ENCODE results near the gene RPS21.

RPS21 gene

DNA sequence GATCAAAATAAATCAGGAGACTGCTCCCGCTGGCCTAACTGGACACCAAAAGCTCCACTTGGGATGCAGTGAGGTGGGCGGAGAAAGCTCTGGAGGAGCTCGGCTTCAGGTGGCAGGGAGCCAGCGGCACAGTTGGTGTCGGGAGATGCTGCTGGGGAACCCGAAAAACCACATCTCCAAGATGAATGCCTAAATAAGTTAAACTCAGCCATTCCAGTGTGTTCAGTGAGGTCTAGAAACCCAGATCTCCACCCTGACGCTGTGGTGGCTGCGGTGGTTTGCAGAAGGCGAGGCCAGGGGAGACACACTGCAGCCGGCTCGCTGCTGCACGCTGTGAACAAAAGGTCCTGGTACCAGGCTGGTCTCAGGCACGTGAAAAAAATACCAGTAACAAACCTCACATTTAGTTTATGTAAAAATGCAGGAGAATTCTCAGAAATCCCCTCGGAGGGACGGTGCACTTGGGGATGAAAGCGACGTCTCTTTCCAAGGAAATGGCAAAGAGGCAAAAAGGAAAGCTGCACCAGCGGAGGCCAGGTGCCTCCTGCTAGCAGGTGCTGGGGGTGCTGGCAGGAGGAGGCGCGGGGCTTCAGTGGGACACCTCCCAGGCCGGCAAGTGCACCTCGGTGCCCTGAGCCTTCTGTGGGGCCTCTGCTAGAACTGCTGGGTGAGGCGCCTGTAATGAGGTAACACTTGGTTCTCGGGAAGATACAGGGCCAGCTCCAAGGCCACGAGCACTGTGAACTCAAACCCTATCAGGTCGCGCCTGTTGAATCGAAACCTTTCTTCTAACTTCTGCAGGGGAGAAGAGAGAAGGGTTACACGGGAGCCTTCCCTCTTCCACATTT is 3.6 kb downstream of the RPS21 start:
- Histone ChIP-seq H3K4me3 (no peak overlapping the region), H3K36me3 (ENCODE audit: insufficient read depth, low read length) (peaks cover 33% of the 10 kb centered on the region), H3K9ac (ENCODE audit: insufficient read length) (no peak overlapping the region), H3K9me3 (ENCODE audit: low read depth, low read length) (no peaks in the 10 kb centered on the region), H3K27ac (peak overlapping the region; percentile 6; the same call in 1 of the 2 replicates)
- TF ChIP-seq POLR2AphosphoS5 (IDR thresholded peaks at IDR 0.05; ENCODE audit: borderline replicate concordance, low read depth, low read length) = 0 out of 2 replicates have a peak, but pooled peaks have one; percentile 33
- no peak for TF ChIP-seq FOXP2 (optimal IDR thresholded peaks at IDR 0.05; ENCODE audit: control extremely low read depth, extremely low read length, insufficient read depth)
- no peak for DNase-seq (ENCODE audit: low read depth, low spot score)

DNA sequence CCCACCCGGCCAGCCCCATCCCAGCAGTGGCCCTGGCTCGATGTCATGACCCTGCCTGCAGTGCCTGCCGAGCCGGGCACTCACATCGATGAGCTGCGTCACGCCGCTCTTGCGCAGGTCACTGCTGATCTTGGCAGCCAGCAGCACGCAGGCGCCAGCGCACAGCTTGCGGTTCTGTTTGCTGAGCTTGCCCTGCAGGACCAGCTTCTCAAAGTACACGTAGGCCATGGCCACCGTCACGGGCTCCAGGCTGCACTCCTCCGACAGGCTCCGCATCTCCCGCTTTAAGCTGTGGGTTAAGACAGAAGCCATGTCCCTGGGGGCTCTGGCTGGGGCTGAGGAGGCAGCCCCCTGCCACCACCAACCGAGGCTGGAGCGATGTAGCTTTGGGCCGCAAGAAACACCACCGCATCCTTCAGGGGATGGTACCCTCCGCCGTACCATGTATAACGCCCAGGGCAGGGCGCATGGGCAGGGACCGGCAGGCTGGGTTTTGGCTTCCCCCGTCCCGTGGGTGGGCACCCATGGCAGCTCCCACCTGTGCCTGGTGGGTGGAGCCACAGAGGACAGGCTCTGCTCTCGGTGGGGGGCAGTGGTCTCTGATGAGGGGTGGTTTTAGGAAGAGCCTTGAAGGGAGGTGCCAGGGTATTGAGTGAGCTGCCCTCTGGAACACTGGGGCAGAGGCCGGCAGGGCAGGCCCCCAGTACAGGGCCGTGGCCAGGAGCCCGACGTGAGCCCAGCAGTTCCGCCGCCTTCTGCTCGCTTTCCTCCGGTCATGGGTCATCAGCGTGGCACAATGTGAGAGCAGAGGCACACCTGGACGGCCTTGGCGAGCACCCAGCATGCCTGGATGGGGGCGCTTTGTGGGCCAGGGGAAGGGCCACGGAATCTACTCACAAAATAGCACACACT is 4.5 kb downstream of the RPS21 start:
- TF ChIP-seq EZH2 (IDR thresholded peaks at IDR 0.05) = no peak
- no peak for TF ChIP-seq POLR2AphosphoS5 (IDR thresholded peaks at IDR 0.05; ENCODE audit: borderline replicate concordance, low read depth, low read length)
- TF ChIP-seq FOXP2 (optimal IDR thresholded peaks at IDR 0.05; ENCODE audit: control extremely low read depth, extremely low read length, insufficient read depth) = no peak
- H3K9ac ChIP-seq (ENCODE audit: insufficient read length) = no peak overlapping the region
- H3K9me3 ChIP-seq (ENCODE audit: low read depth, low read length) = no peaks in the 10 kb centered on the region
- peaks cover 33% of the 10 kb centered on the region for H3K36me3 ChIP-seq (ENCODE audit: insufficient read depth, low read length)
- no peak overlapping the region for H3K27ac ChIP-seq
- no peak for DNase-seq (ENCODE audit: low read depth, low spot score)
- H3K4me3 ChIP-seq = no peak overlapping the region

DNA sequence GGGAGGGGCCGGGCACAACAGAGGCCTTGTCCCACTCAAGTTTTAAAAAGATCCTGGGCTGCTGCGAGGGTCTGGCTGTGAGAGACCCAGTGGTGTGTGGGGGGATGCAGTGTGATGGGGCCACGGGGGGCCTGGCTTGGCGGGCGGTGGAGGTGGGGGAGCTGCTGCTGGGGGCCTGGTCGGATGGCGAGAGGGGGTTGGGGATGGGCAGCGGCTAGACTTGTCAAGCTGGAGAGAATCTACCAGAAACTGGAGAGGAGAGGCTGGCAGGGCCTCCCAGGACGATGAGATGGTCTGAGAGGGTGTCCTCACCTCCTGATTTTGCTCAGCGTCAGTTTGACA is 5.1 kb downstream of the RPS21 start:
- Histone ChIP-seq H3K9me3 (ENCODE audit: low read depth, low read length) (no peaks in the 10 kb centered on the region), H3K9ac (ENCODE audit: insufficient read length) (no peak overlapping the region), H3K27ac (no peak overlapping the region), H3K36me3 (ENCODE audit: insufficient read depth, low read length) (peaks cover 33% of the 10 kb centered on the region), H3K4me3 (no peak overlapping the region)
- TF ChIP-seq EZH2 (IDR thresholded peaks at IDR 0.05) (no peak), POLR2AphosphoS5 (IDR thresholded peaks at IDR 0.05; ENCODE audit: borderline replicate concordance, low read depth, low read length) (no peak), FOXP2 (optimal IDR thresholded peaks at IDR 0.05; ENCODE audit: control extremely low read depth, extremely low read length, insufficient read depth) (no peak)
- DNase-seq (ENCODE audit: low read depth, low spot score) = no peak

- H3K27ac ChIP-seq = no peak overlapping the region
- H3K9ac ChIP-seq (ENCODE audit: insufficient read length) = no peak overlapping the region
- no peak for DNase-seq (ENCODE audit: low read depth, low spot score)
- H3K4me3 ChIP-seq = no peak overlapping the region
- peaks cover 29% of the 10 kb centered on the region for H3K36me3 ChIP-seq (ENCODE audit: insufficient read depth, low read length)
- H3K9me3 ChIP-seq (ENCODE audit: low read depth, low read length) = no peaks in the 10 kb centered on the region
- TF ChIP-seq FOXP2 (optimal IDR thresholded peaks at IDR 0.05; ENCODE audit: control extremely low read depth, extremely low read length, insufficient read depth) (no peak), EZH2 (IDR thresholded peaks at IDR 0.05) (no peak), POLR2AphosphoS5 (IDR thresholded peaks at IDR 0.05; ENCODE audit: borderline replicate concordance, low read depth, low read length) (no peak)
Measured at GRCh38 chr20:62392621-62393334, 5.9 kb downstream of the RPS21 start.

- DNase-seq (ENCODE audit: low read depth, low spot score) = no peak
- H3K4me3 ChIP-seq = no peak overlapping the region
- no peak for TF ChIP-seq POLR2AphosphoS5 (IDR thresholded peaks at IDR 0.05; ENCODE audit: borderline replicate concordance, low read depth, low read length)
- no peak for TF ChIP-seq FOXP2 (optimal IDR thresholded peaks at IDR 0.05; ENCODE audit: control extremely low read depth, extremely low read length, insufficient read depth)
- TF ChIP-seq EZH2 (IDR thresholded peaks at IDR 0.05) = no peak
- no peak overlapping the region for H3K27ac ChIP-seq
- no peaks in the 10 kb centered on the region for H3K9me3 ChIP-seq (ENCODE audit: low read depth, low read length)
- no peak overlapping the region for H3K9ac ChIP-seq (ENCODE audit: insufficient read length)
- H3K36me3 ChIP-seq (ENCODE audit: insufficient read depth, low read length) = peaks cover 24% of the 10 kb centered on the region
Measured at GRCh38 chr20:62393335-62393665, 6.4 kb downstream of the RPS21 start.

DNA sequence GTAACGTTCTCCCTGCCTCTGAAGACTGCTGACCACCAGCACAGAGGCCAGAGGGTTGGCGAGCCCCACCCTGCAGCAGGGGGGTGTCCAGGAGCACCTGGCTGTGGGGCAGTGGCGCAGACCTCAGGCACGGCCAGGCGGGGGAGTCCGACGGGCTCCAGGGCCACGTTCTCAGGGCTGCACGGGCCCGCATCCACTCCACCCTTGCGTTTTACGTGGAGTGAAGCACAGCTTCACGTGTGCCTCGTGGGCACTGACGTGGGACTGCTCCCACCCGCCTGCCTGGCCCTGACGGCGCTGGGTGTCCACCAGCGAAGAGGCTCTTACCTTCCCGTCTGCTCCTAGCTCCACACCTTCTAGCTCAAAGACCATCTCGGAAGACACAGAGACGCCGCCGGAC is 6.9 kb downstream of the RPS21 start:
- Histone ChIP-seq H3K27ac (no peak overlapping the region), H3K9ac (ENCODE audit: insufficient read length) (no peak overlapping the region), H3K4me3 (no peak overlapping the region), H3K36me3 (ENCODE audit: insufficient read depth, low read length) (peaks cover 19% of the 10 kb centered on the region), H3K9me3 (ENCODE audit: low read depth, low read length) (no peaks in the 10 kb centered on the region)
- TF ChIP-seq POLR2AphosphoS5 (IDR thresholded peaks at IDR 0.05; ENCODE audit: borderline replicate concordance, low read depth, low read length) (no peak), FOXP2 (optimal IDR thresholded peaks at IDR 0.05; ENCODE audit: control extremely low read depth, extremely low read length, insufficient read depth) (no peak), EZH2 (IDR thresholded peaks at IDR 0.05) (no peak)
- no peak for DNase-seq (ENCODE audit: low read depth, low spot score)

GRCh38 chr20:62394248-62395245 is 7.6 kb downstream of the RPS21 start:
- Histone ChIP-seq H3K27ac (no peak overlapping the region), H3K9ac (ENCODE audit: insufficient read length) (no peak overlapping the region), H3K36me3 (ENCODE audit: insufficient read depth, low read length) (peaks cover 11% of the 10 kb centered on the region), H3K9me3 (ENCODE audit: low read depth, low read length) (no peaks in the 10 kb centered on the region), H3K4me3 (no peak overlapping the region)
- TF ChIP-seq FOXP2 (optimal IDR thresholded peaks at IDR 0.05; ENCODE audit: control extremely low read depth, extremely low read length, insufficient read depth) (no peak), POLR2AphosphoS5 (IDR thresholded peaks at IDR 0.05; ENCODE audit: borderline replicate concordance, low read depth, low read length) (no peak), EZH2 (IDR thresholded peaks at IDR 0.05) (no peak)
- DNase-seq (ENCODE audit: low read depth, low spot score) = no peak

Measured in SK-N-MC (cell line).